ENCODE data around the gene SLC34A1. TPM values are rescaled to one million over a fixed set of nuclear protein-coding genes. Genes with fewer than 3 reads are reported as not detected.

Gene SLC34A1
- total RNA-seq, 1 experiment from 2014 or later: not detected

- 0 out of 2 replicates have a peak, but pooled peaks cover 3% of the 10 kb centered on the region for H3K9me3 ChIP-seq (ENCODE audit: low read length)
- no peak for DNase-seq
- peaks cover 7% of the 10 kb centered on the region for H3K36me3 ChIP-seq (ENCODE audit: insufficient read depth, low read length)
- no peaks in the 10 kb centered on the region for H3K9me2 ChIP-seq (replicated peaks; ENCODE audit: insufficient read depth, low read length)
- no peaks in the 10 kb centered on the region for H3K27me3 ChIP-seq (ENCODE audit: low read length)
- peaks cover 25% of the 10 kb centered on the region for H3K4me1 ChIP-seq (ENCODE audit: low read length)
- H3K4me3 ChIP-seq (ENCODE audit: low read length): peak overlapping the region; percentile 86
- no peaks in the 10 kb centered on the region for H4K20me1 ChIP-seq (ENCODE audit: insufficient read depth, low read depth, low read length)
- peaks cover 55% of the 10 kb centered on the region for H3K79me2 ChIP-seq (ENCODE audit: low read length)
- H3K9ac ChIP-seq (ENCODE audit: low read length): peak overlapping the region; percentile 88
- peak overlapping the region; percentile 87 for H3K27ac ChIP-seq (ENCODE audit: low read length)
- peak overlapping the region; percentile 90 for H3K4me2 ChIP-seq (ENCODE audit: low read depth, low read length, poor library complexity, severe bottlenecking)
- no peak overlapping the region for H2AFZ ChIP-seq (ENCODE audit: low read length)
Measured at GRCh38 chr5:177350776-177351391, 33.4 kb upstream of the SLC34A1 start.

- Histone ChIP-seq H3K9me3 (ENCODE audit: low read length) (0 out of 2 replicates have a peak, but pooled peaks cover 3% of the 10 kb centered on the region), H4K20me1 (ENCODE audit: insufficient read depth, low read depth, low read length) (no peaks in the 10 kb centered on the region), H3K27ac (ENCODE audit: low read length) (peak within 1 kb of the TSS; percentile 87), H3K9me2 (replicated peaks; ENCODE audit: insufficient read depth, low read length) (no peaks in the 10 kb centered on the region), H3K4me2 (ENCODE audit: low read depth, low read length, poor library complexity, severe bottlenecking) (peak within 1 kb of the TSS; percentile 90), H3K36me3 (ENCODE audit: insufficient read depth, low read length) (peaks cover 3% of the 10 kb centered on the region), H3K4me3 (ENCODE audit: low read length) (peak within 1 kb of the TSS; percentile 86), H3K9ac (ENCODE audit: low read length) (peak within 1 kb of the TSS; percentile 88), H2AFZ (ENCODE audit: low read length) (peak within 1 kb of the TSS; percentile 95), H3K27me3 (ENCODE audit: low read length) (no peaks in the 10 kb centered on the region), H3K4me1 (ENCODE audit: low read length) (peaks cover 25% of the 10 kb centered on the region), H3K79me2 (ENCODE audit: low read length) (peaks cover 47% of the 10 kb centered on the region)
- peak; percentile 98 for DNase-seq
Measured at GRCh38 chr5:177351392-177352329, 32.6 kb upstream of the SLC34A1 start, which contains the start of gene LMAN2. TSS of gene LMAN2 (minus strand) at chr5:177351668. CDS start at chr5:177351647, 21 bp downstream.

GRCh38 chr5:177353093-177353492 lies 31.1 kb upstream of the SLC34A1 start:
- Histone ChIP-seq H3K9ac (ENCODE audit: low read length) (no peak overlapping the region), H3K27me3 (ENCODE audit: low read length) (no peaks in the 10 kb centered on the region), H4K20me1 (ENCODE audit: insufficient read depth, low read depth, low read length) (no peaks in the 10 kb centered on the region), H3K4me3 (ENCODE audit: low read length) (no peak overlapping the region), H3K4me2 (ENCODE audit: low read depth, low read length, poor library complexity, severe bottlenecking) (no peak overlapping the region), H3K79me2 (ENCODE audit: low read length) (peaks cover 35% of the 10 kb centered on the region), H2AFZ (ENCODE audit: low read length) (no peak overlapping the region), H3K36me3 (ENCODE audit: insufficient read depth, low read length) (no peaks in the 10 kb centered on the region; the same call in none of the 2 replicates), H3K4me1 (ENCODE audit: low read length) (peaks cover 35% of the 10 kb centered on the region), H3K9me3 (ENCODE audit: low read length) (0 out of 2 replicates have a peak, but pooled peaks cover 3% of the 10 kb centered on the region), H3K27ac (ENCODE audit: low read length) (no peak overlapping the region), H3K9me2 (replicated peaks; ENCODE audit: insufficient read depth, low read length) (no peaks in the 10 kb centered on the region)
- no peak for DNase-seq

GRCh38 chr5:177354256-177354655 lies 30.0 kb upstream of the SLC34A1 start:
- no peaks in the 10 kb centered on the region; the same call in none of the 2 replicates for H3K36me3 ChIP-seq (ENCODE audit: insufficient read depth, low read length)
- no peak overlapping the region for H3K4me2 ChIP-seq (ENCODE audit: low read depth, low read length, poor library complexity, severe bottlenecking)
- H3K4me1 ChIP-seq (ENCODE audit: low read length): peaks cover 41% of the 10 kb centered on the region
- peaks cover 35% of the 10 kb centered on the region for H3K79me2 ChIP-seq (ENCODE audit: low read length)
- no peaks in the 10 kb centered on the region for H3K27me3 ChIP-seq (ENCODE audit: low read length)
- no peak for DNase-seq
- H4K20me1 ChIP-seq (ENCODE audit: insufficient read depth, low read depth, low read length): no peaks in the 10 kb centered on the region
- H3K4me3 ChIP-seq (ENCODE audit: low read length): no peak overlapping the region
- no peak overlapping the region for H3K27ac ChIP-seq (ENCODE audit: low read length)
- no peak overlapping the region for H3K9ac ChIP-seq (ENCODE audit: low read length)
- 0 out of 2 replicates have a peak, but pooled peaks cover 3% of the 10 kb centered on the region for H3K9me3 ChIP-seq (ENCODE audit: low read length)
- no peaks in the 10 kb centered on the region for H3K9me2 ChIP-seq (replicated peaks; ENCODE audit: insufficient read depth, low read length)
- no peak overlapping the region for H2AFZ ChIP-seq (ENCODE audit: low read length)

- H3K27ac ChIP-seq (ENCODE audit: low read length): no peak overlapping the region
- no peaks in the 10 kb centered on the region for H4K20me1 ChIP-seq (ENCODE audit: insufficient read depth, low read depth, low read length)
- H2AFZ ChIP-seq (ENCODE audit: low read length): no peak overlapping the region
- H3K9me2 ChIP-seq (replicated peaks; ENCODE audit: insufficient read depth, low read length): no peaks in the 10 kb centered on the region
- 0 out of 2 replicates have a peak, but pooled peaks cover 3% of the 10 kb centered on the region for H3K9me3 ChIP-seq (ENCODE audit: low read length)
- H3K9ac ChIP-seq (ENCODE audit: low read length): no peak overlapping the region
- DNase-seq: no peak
- H3K4me2 ChIP-seq (ENCODE audit: low read depth, low read length, poor library complexity, severe bottlenecking): no peak overlapping the region
- no peak overlapping the region for H3K4me3 ChIP-seq (ENCODE audit: low read length)
- peaks cover 35% of the 10 kb centered on the region for H3K79me2 ChIP-seq (ENCODE audit: low read length)
- H3K27me3 ChIP-seq (ENCODE audit: low read length): no peaks in the 10 kb centered on the region
- no peaks in the 10 kb centered on the region; the same call in none of the 2 replicates for H3K36me3 ChIP-seq (ENCODE audit: insufficient read depth, low read length)
- peaks cover 41% of the 10 kb centered on the region for H3K4me1 ChIP-seq (ENCODE audit: low read length)
Measured at GRCh38 chr5:177354711-177355110, 29.5 kb upstream of the SLC34A1 start.

GRCh38 chr5:177355162-177355867 lies 28.9 kb upstream of the SLC34A1 start:
- no peaks in the 10 kb centered on the region for H3K27me3 ChIP-seq (ENCODE audit: low read length)
- peaks cover 33% of the 10 kb centered on the region for H3K79me2 ChIP-seq (ENCODE audit: low read length)
- H3K36me3 ChIP-seq (ENCODE audit: insufficient read depth, low read length): no peaks in the 10 kb centered on the region; the same call in 1 of the 2 replicates
- H3K4me2 ChIP-seq (ENCODE audit: low read depth, low read length, poor library complexity, severe bottlenecking): no peak overlapping the region
- no peaks in the 10 kb centered on the region for H3K9me2 ChIP-seq (replicated peaks; ENCODE audit: insufficient read depth, low read length)
- H3K27ac ChIP-seq (ENCODE audit: low read length): no peak overlapping the region
- H4K20me1 ChIP-seq (ENCODE audit: insufficient read depth, low read depth, low read length): no peaks in the 10 kb centered on the region
- 0 out of 2 replicates have a peak, but pooled peaks cover 3% of the 10 kb centered on the region for H3K9me3 ChIP-seq (ENCODE audit: low read length)
- H3K4me3 ChIP-seq (ENCODE audit: low read length): no peak overlapping the region
- H2AFZ ChIP-seq (ENCODE audit: low read length): no peak overlapping the region
- peaks cover 37% of the 10 kb centered on the region for H3K4me1 ChIP-seq (ENCODE audit: low read length)
- no peak overlapping the region for H3K9ac ChIP-seq (ENCODE audit: low read length)
- DNase-seq: no peak

- no peak overlapping the region for H3K4me3 ChIP-seq (ENCODE audit: low read length)
- peaks cover 28% of the 10 kb centered on the region for H3K79me2 ChIP-seq (ENCODE audit: low read length)
- no peaks in the 10 kb centered on the region; the same call in 1 of the 2 replicates for H3K36me3 ChIP-seq (ENCODE audit: insufficient read depth, low read length)
- no peak overlapping the region for H3K9ac ChIP-seq (ENCODE audit: low read length)
- no peak overlapping the region for H3K27ac ChIP-seq (ENCODE audit: low read length)
- H3K4me1 ChIP-seq (ENCODE audit: low read length): peaks cover 33% of the 10 kb centered on the region
- H3K4me2 ChIP-seq (ENCODE audit: low read depth, low read length, poor library complexity, severe bottlenecking): no peak overlapping the region
- H3K27me3 ChIP-seq (ENCODE audit: low read length): no peaks in the 10 kb centered on the region
- DNase-seq: no peak
- no peak overlapping the region for H2AFZ ChIP-seq (ENCODE audit: low read length)
- H3K9me3 ChIP-seq (ENCODE audit: low read length): 0 out of 2 replicates have a peak, but pooled peaks cover 3% of the 10 kb centered on the region
- no peaks in the 10 kb centered on the region for H3K9me2 ChIP-seq (replicated peaks; ENCODE audit: insufficient read depth, low read length)
- H4K20me1 ChIP-seq (ENCODE audit: insufficient read depth, low read depth, low read length): no peaks in the 10 kb centered on the region
Measured at GRCh38 chr5:177355868-177356168, 28.4 kb upstream of the SLC34A1 start.
